Aorta (tissue), 5 donors: Measurements from ENCODE around the gene SGCG. TPM values are rescaled to one million over a fixed set of nuclear protein-coding genes. Genes with fewer than 3 reads are reported as not detected.
A peak's percentile ranks its signal among the peaks of the same experiment; 100 is the strongest.
"Not testable (repeated sequence)": the region's sequence is repeated elsewhere in the genome, so short reads cannot be mapped to it uniquely, and the experiment has no call there.

Experiments
- ATAC-seq: fragments of 200-7000 bp; cut with Tn5 transposase; one replicate; pipeline ENCODE4 v1.9.1; 2022; ENCODE audit warnings: moderate library complexity; ENCODE audit not compliant: low FRiP score
- DNase-seq, 2 donors: peaks; one replicate each; pipeline ENCODE4 v3.0.0-alpha.2; 2020
- H3K27ac ChIP-seq, 2 donors: one replicate each; pipeline ENCODE4 v1.5.1; 2013; ENCODE audit warnings: low read length in 2 of 2, mild to moderate bottlenecking in 2 of 2, moderate library complexity in 2 of 2, control low read depth in 1 of 2, inconsistent platforms in 1 of 2, low read depth in 1 of 2
- H3K27me3 ChIP-seq, 2 donors: one replicate each; pipeline ENCODE4 v1.6.1; 2013; ENCODE audit warnings: control low read depth in 1 of 2, low read length in 1 of 2, mild to moderate bottlenecking in 1 of 2, moderate library complexity in 1 of 2; ENCODE audit not compliant: insufficient read depth in 2 of 2, control insufficient read depth in 1 of 2
- H3K36me3 ChIP-seq, 2 donors: one replicate each; pipeline ENCODE4 v1.6.1; 2013; ENCODE audit warnings: control low read depth in 1 of 2, low read length in 1 of 2, mild to moderate bottlenecking in 1 of 2; ENCODE audit not compliant: insufficient read depth in 2 of 2, control insufficient read depth in 1 of 2
- H3K4me1 ChIP-seq, 2 donors: one replicate each; pipeline ENCODE4 v1.6.1; 2013; ENCODE audit warnings: low read length in 2 of 2, control low read depth in 1 of 2, mild to moderate bottlenecking in 1 of 2, moderate library complexity in 1 of 2; ENCODE audit not compliant: insufficient read depth in 2 of 2, control insufficient read depth in 1 of 2
- H3K4me3 ChIP-seq, 2 donors: one replicate each; pipeline ENCODE4 v1.5.1; 2013; ENCODE audit warnings: low read length in 2 of 2, control low read depth in 1 of 2, mild to moderate bottlenecking in 1 of 2
- H3K9me3 ChIP-seq: one replicate; pipeline ENCODE4 v1.6.1; 2013; ENCODE audit warnings: mild to moderate bottlenecking, low read length; ENCODE audit not compliant: control insufficient read depth
- WGBS, 2 donors: extraction: QIAGEN DNeasy Blood & Tissue Kit; methylation state at CpG; one replicate each; pipeline ENCODE4 v1.1.7; 2013; 5-methylcytosine and 5-hydroxymethylcytosine counted together
- intact Hi-C, 2 donors: fragments of 100-400 bp; cut with DNase I; formaldehyde crosslinking; loops; one replicate each; pipeline versions ENCODE4 v1.14.2 to v1.15.0; 2022
- polyA plus RNA-seq, 2 donors: library from polyadenylated mRNA; stranded (reverse); fragments of 200-250 nt; gene quantifications; one replicate each; pipeline ENCODE4 v1.2.3, GENCODE V29; 2013
- total RNA-seq, 2 donors: library from RNA; stranded (reverse); fragmentation: NEBNext Ultra II Directional; extraction: Animal tissue kit (Norgen Biotek cat#: 25700); gene quantifications; one replicate each; pipeline ENCODE4 v1.2.1, GENCODE V29; 2021
- donor health status: healthy with polysubstance abuse.
- donor health status: Bipolar disorder and iron deficiency.
- donor health status: DM: no; HTN: no; CAD: no.
- donor health status: DM: no; HTN: no; CAD: no.
- donor health status: DM: yes; HTN: yes; CAD: no.

The SGCG gene
- total and polyA plus RNA-seq, 4 donors: 1.4 to 4.3 (median 3.1) TPM

DNA sequence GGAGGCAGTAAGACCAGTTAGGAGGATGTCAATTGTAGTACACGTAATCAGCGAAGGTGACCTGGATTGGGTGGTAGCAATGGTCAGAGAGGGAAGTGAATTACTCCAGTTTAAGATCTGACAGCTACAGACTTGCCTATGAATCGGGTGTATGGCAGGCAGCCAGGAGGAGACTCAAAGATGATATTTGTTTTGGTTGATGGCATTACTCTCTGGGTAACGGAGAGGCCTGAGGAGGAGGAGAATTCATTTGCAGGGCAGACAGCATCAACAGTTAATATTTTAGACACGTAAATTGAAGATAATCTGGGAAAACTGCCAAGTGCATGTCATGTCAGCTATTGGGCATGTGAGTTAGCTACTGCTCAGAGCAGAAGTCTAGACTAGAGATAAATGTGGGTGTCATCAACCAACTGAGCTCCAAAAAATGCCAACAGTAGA lies 109.2 kb downstream of the SGCG start:
- Histone ChIP-seq H3K27ac (no peak overlapping the region), H3K4me3 (no peak overlapping the region), H3K27me3 (no peaks in the 10 kb centered on the region), H3K36me3 (no peaks in the 10 kb centered on the region), H3K4me1 (peaks cover 0 to 9% of the 10 kb centered on the region in 2 donors), H3K9me3 (no peaks in the 10 kb centered on the region)
- no peak for DNase-seq
- ATAC-seq: no peak
- intact Hi-C loops: no loop called here
- 47 to 58% methylated on average over 5 of the region's 5 CpGs for WGBS, 2 donors

DNA sequence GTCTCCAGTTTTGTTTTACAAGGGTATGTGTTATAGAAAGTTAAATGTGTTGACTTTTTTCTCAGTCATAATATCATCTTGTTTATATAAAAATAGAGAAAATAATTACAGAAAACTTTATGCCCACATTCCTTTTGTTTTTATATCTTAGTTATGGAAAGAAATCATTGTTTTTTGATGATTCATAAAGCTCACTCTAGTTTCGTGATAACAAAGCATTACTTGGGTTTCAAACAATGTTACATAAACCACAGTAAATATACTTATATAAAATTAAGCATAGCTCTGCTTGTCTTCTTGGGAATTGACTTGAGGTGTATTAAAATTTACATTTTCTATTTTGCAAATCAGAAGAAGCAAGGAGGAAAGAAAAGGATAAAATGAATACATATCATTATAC lies 111.8 kb downstream of the SGCG start:
- Histone ChIP-seq H3K27ac (no peak overlapping the region), H3K36me3 (no peaks in the 10 kb centered on the region), H3K27me3 (no peaks in the 10 kb centered on the region), H3K9me3 (no peaks in the 10 kb centered on the region), H3K4me1 (peaks cover 0 to 9% of the 10 kb centered on the region in 2 donors), H3K4me3 (no peak overlapping the region)
- DNase-seq (no peak), ATAC-seq (no peak)
- intact Hi-C loops: no loop called here
- 6 to 22% methylated on average over 1 of the region's 1 CpG for WGBS, 2 donors

DNA sequence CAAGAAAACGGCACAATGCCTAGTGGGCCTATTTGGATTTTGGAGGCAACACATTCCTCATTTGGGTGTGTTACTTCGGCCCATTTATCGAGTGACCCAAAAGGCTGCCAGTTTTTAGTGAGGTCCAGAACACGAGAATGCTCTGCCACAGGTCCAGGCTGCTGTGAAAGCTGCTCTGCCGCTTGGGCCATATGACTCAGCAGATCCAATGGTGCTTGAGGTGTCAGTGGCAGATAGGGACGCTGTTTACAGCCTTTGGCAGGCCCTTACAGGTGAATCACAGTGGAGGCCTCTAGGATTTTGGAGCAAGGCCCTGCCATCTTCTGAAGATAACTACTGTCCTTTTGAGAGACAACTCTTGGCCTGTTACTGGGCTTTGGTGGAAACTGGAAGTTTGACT lies 134.1 kb downstream of the SGCG start:
- H3K27me3 ChIP-seq, DNase-seq, H3K36me3 ChIP-seq, ATAC-seq, H3K27ac ChIP-seq, H3K4me1 ChIP-seq, H3K9me3 ChIP-seq, H3K4me3 ChIP-seq: not testable (repeated sequence)
- intact Hi-C loops: loop anchor here in 1 of 2 donors (5.0 to 10.0 kb wide), 2 partner anchors 150 to 293 kb away; no protein-coding TSS in a partner anchor
- 83 to 97% methylated on average over 6 of the region's 6 CpGs for WGBS, 2 donors

DNA sequence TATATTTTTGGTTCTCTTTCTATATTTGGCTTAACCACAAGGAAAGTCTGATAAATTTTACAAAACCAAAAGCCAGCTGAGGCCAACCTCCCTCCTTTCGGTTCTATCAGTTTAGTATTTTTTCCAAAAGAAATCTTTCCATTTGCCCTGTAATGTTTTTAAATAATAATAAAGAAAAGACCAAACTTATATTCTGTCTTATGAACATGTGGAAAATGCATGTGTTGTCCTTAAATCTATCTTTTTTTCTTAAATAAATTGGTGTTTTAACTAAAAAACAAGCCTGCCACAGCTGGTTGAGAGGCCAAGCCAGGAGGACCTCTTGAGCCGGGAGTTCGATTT lies 139.1 kb downstream of the SGCG start:
- 11 to 28% methylated on average over 3 of the region's 3 CpGs for WGBS, 2 donors
- intact Hi-C loops: loop anchor here (5.0 to 10.0 kb wide), 4 partner anchors 52 to 298 kb away; no protein-coding TSS in a partner anchor

DNA sequence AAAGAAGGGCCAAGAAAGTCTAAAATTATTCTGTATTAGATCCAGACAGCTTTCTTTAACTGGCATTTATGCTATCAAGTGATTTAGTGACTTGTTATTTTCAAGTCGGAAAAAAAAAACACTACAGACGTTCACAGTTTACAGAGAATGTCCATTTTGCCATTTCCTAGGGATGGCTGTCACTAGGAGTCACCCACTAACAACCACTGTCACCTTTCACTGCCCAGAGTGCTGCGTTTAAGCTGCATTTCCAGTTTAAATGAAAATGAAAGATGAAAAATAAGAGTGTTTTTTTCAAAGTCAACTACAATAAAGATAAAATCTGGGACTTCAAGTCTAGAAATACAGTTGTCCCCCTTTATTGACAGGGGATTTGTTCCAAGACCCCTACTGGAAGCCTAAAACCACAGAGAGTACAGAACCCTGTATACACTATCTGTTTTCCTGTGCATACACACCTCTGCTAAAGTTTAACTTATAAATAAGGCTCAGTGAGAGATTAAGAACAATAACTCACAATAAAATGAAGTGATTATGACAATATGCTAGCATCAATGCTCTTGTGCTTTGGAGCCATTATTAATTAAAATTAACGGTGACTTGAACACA lies 140.3 kb downstream of the SGCG start:
- Histone ChIP-seq H3K27ac (peak overlapping the region; percentile 32 to 92), H3K4me3 (peak overlapping the region in 1 of 2 donors; percentile 50), H3K36me3 (no peaks in the 10 kb centered on the region), H3K27me3 (no peaks in the 10 kb centered on the region), H3K4me1 (peaks cover 0 to 7% of the 10 kb centered on the region in 2 donors), H3K9me3 (no peaks in the 10 kb centered on the region)
- ATAC-seq (no peak), DNase-seq (no peak)
- 2 to 4% methylated on average over 4 of the region's 4 CpGs for WGBS, 2 donors
- intact Hi-C loops: loop anchor here (5.0 to 10.0 kb wide), 2 partner anchors 51 to 104 kb away; no protein-coding TSS in a partner anchor

More for the DNA sequence above, 139.1 kb downstream of the SGCG start:
- no peaks in the 10 kb centered on the region for H3K9me3 ChIP-seq
- no peak overlapping the region for H3K27ac ChIP-seq
- DNase-seq (no peak), ATAC-seq (no peak)
- no peaks in the 10 kb centered on the region for H3K27me3 ChIP-seq
- no peak overlapping the region for H3K4me3 ChIP-seq
- H3K4me1 ChIP-seq: peaks cover 0 to 7% of the 10 kb centered on the region in 2 donors
- H3K36me3 ChIP-seq: no peaks in the 10 kb centered on the region

DNA sequence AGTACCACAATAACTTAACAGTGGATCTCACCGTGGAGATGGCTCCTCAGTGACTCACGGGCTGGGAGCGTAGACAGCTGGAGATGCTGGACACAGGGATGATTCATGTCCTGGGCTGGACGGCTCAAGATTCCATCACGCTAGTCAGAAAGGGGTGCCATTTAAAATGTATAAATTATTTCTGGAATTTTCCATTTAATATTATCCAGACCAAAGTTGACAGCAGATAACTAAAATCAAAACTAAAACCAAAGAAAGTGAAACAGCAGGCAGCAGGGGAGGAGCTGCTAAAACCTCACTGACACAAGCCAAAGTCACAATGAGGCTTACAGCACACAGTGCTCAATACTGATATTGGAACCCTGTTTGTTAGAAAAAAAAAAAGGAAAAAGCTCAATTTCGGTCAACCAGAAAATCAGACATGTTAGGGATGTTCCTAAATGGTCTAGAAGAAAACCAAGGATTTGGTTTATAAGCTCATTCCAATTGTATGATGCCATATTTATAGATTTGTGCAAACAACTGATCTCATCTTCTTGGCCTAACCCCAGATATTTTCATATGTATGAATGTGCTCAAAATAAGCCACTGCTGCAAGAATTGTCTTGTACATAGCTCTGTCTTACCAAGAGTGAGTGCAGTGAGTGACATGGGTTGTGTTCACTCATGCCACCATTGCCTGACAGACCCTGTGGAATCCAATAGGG lies 140.9 kb downstream of the SGCG start:
- Histone ChIP-seq H3K27ac (peak overlapping the region; percentile 23 to 85), H3K36me3 (no peaks in the 10 kb centered on the region), H3K4me1 (peaks cover 0 to 7% of the 10 kb centered on the region in 2 donors), H3K4me3 (peak overlapping the region in 1 of 2 donors; percentile 53), H3K27me3 (no peaks in the 10 kb centered on the region), H3K9me3 (no peaks in the 10 kb centered on the region)
- DNase-seq: peak; percentile 82 to 92
- intact Hi-C loops: loop anchor here (5.0 to 10.0 kb wide), 2 partner anchors 51 to 103 kb away; no protein-coding TSS in a partner anchor
- WGBS, 2 donors: 1 to 3% methylated on average over 6 of the region's 6 CpGs
- ATAC-seq: peak; percentile 79

DNA sequence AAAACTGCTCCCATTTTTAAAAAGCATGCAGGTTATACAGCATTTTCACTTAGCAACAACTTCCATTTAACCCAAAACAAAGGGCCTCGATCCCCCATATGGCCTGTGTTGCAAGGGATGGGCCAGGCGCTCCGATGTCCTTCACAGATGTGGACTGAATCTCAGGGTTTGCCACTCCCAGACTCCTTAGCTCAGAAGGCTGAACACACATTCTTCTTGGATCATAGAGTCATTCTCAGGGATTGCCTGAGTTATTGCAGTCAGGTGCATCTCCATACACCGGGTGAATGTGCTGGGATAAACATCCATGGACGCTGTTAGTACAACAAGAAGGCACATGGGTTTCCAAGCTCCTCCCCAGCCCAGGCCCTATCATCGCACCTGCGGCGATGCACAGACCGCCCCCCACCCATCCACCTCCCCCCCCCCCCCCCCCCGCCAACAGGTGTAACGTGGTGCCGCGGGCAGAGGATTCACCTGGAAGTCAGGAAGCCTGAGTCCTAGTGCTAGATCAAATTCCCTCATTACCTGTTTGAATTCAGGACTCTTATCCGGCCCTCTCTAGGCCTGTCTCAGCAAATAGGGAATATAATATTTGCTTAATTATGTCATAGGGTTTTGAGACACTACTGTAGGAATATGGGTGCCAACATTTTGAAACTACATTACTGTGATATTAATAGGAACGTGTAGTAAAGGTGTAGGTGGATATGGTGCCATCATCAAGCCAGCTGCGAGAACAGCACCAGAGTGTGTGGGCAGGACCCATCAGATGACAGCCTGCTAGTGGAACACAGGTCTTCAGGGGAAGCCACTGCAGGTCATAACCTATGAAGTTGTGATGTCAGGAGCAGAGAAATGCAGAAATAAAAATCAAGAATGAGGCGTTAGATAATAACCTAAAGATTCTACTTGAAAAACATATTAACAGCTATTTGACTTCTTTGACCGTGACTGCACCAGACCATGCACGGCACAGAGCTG lies 141.9 kb downstream of the SGCG start:
- intact Hi-C loops: loop anchor here (5.0 to 10.0 kb wide), 2 partner anchors 50 to 102 kb away; no protein-coding TSS in a partner anchor
- no peak for ATAC-seq
- Histone ChIP-seq H3K4me3 (no peak overlapping the region), H3K4me1 (peaks cover 0 to 7% of the 10 kb centered on the region in 2 donors), H3K27me3 (no peaks in the 10 kb centered on the region), H3K36me3 (no peaks in the 10 kb centered on the region), H3K9me3 (no peaks in the 10 kb centered on the region), H3K27ac (peak overlapping the region; percentile 23 to 61)
- 77 to 83% methylated on average over 18 to 19 of the region's 19 CpGs for WGBS, 2 donors
- DNase-seq: no peak
